Vagina (tissue), 2 donors: ENCODE measurements around the gene APOA4. TPM values are rescaled to one million over a fixed set of nuclear protein-coding genes. Genes with fewer than 3 reads are reported as not detected.

Experiments used
- DNase-seq, 2 donors: peaks; one replicate each; pipeline ENCODE4 v3.0.0-alpha.2; 2017; ENCODE audit errors: extremely low spot score in 2 of 2
- H3K27ac ChIP-seq: fragments of 200-600 bp; sonication (generic); one replicate; pipeline ENCODE4 v1.5.1; 2019
- H3K27me3 ChIP-seq: fragments of 200-600 bp; sonication (generic); one replicate; pipeline ENCODE4 v1.5.1; 2019
- H3K36me3 ChIP-seq, 2 donors: fragments of 200-600 bp; sonication (generic); one replicate each; pipeline ENCODE4 v1.5.1; 2017 to 2019
- H3K4me1 ChIP-seq: fragments of 200-600 bp; sonication (generic); one replicate; pipeline ENCODE4 v1.5.1; 2019
- H3K4me3 ChIP-seq, 2 donors: fragments of 200-600 bp; sonication (generic); 1 replicate in 1 of 2; 2 replicates in 1 of 2; pipeline ENCODE4 v1.5.1; 2016 to 2019
- H3K9me3 ChIP-seq: fragments of 200-600 bp; sonication (generic); one replicate; pipeline ENCODE4 v1.5.1; 2019
- POLR2A ChIP-seq, 2 donors: fragments of 450-650 bp; IDR thresholded peaks; one replicate each; pipeline ENCODE4 v1.6.1; 2017; ENCODE audit warnings: antibody characterized with exemption in 2 of 2, mild to moderate bottlenecking in 2 of 2, moderate library complexity in 2 of 2
- POLR2AphosphoS5 ChIP-seq, 2 donors: sonication (generic); formaldehyde crosslinking; IDR thresholded peaks; one replicate each; pipeline ENCODE4 v1.9.0; 2017; ENCODE audit warnings: antibody characterized with exemption in 2 of 2, mild to moderate bottlenecking in 2 of 2, low read depth in 1 of 2; ENCODE audit not compliant: insufficient read depth in 1 of 2
- intact Hi-C: fragments of 100-400 bp; cut with DNase I; formaldehyde crosslinking; loops from one replicate; pipeline ENCODE4 v1.15.1; 2023
- total RNA-seq: library from RNA; depleted of rRNA; stranded (reverse); fragments of >200 nt; gene quantifications from one replicate; pipeline ENCODE4 v1.2.3, GENCODE V29; 2016
- TF ChIP-seq, protein P1 (sequence below), 3 experiments: fragments of 450-650 bp in 2 of 3; fragments of 200-600 bp in 1 of 3; sonication (generic) in 1 of 3; IDR thresholded peaks; one replicate each; pipeline ENCODE4 v1.5.1; 2017 to 2019; ENCODE audit warnings: antibody characterized with exemption in 3 of 3, mild to moderate bottlenecking in 2 of 3, moderate library complexity in 2 of 3

The APOA4 gene
- total RNA-seq, 1 donor from 2014 or later = not detected

DNA sequence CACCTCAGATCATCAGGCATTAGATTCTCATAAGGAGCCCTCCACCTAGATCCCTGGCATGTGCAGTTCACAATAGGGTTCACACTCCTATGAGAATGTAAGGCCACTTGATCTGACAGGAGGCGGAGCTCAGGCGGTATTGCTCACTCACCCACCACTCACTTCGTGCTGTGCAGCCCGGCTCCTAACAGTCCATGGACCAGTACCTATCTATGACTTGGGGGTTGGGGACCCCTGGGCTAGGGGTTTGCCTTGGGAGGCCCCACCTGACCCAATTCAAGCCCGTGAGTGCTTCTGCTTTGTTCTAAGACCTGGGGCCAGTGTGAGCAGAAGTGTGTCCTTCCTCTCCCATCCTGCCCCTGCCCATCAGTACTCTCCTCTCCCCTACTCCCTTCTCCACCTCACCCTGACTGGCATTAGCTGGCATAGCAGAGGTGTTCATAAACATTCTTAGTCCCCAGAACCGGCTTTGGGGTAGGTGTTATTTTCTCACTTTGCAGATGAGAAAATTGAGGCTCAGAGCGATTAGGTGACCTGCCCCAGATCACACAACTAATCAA lies 8.8 kb upstream of the APOA4 start:
- no peak for DNase-seq
- Histone ChIP-seq H3K9me3 (no peaks in the 10 kb centered on the region), H3K27me3 (no peaks in the 10 kb centered on the region), H3K27ac (no peak overlapping the region), H3K36me3 (no peaks in the 10 kb centered on the region), H3K4me1 (peaks cover 11% of the 10 kb centered on the region), H3K4me3 (no peak overlapping the region)
- intact Hi-C loops = no loop called here
- no peak for TF ChIP-seq POLR2AphosphoS5 (IDR thresholded peaks at IDR 0.05; ENCODE audit: insufficient read depth in 1 of 2, low read depth in 1 of 2)
- TF ChIP-seq, protein P1, sequence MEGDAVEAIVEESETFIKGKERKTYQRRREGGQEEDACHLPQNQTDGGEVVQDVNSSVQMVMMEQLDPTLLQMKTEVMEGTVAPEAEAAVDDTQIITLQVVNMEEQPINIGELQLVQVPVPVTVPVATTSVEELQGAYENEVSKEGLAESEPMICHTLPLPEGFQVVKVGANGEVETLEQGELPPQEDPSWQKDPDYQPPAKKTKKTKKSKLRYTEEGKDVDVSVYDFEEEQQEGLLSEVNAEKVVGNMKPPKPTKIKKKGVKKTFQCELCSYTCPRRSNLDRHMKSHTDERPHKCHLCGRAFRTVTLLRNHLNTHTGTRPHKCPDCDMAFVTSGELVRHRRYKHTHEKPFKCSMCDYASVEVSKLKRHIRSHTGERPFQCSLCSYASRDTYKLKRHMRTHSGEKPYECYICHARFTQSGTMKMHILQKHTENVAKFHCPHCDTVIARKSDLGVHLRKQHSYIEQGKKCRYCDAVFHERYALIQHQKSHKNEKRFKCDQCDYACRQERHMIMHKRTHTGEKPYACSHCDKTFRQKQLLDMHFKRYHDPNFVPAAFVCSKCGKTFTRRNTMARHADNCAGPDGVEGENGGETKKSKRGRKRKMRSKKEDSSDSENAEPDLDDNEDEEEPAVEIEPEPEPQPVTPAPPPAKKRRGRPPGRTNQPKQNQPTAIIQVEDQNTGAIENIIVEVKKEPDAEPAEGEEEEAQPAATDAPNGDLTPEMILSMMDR (IDR thresholded peaks at IDR 0.05) = no peak
- no peak for TF ChIP-seq POLR2A (IDR thresholded peaks at IDR 0.05)

DNA sequence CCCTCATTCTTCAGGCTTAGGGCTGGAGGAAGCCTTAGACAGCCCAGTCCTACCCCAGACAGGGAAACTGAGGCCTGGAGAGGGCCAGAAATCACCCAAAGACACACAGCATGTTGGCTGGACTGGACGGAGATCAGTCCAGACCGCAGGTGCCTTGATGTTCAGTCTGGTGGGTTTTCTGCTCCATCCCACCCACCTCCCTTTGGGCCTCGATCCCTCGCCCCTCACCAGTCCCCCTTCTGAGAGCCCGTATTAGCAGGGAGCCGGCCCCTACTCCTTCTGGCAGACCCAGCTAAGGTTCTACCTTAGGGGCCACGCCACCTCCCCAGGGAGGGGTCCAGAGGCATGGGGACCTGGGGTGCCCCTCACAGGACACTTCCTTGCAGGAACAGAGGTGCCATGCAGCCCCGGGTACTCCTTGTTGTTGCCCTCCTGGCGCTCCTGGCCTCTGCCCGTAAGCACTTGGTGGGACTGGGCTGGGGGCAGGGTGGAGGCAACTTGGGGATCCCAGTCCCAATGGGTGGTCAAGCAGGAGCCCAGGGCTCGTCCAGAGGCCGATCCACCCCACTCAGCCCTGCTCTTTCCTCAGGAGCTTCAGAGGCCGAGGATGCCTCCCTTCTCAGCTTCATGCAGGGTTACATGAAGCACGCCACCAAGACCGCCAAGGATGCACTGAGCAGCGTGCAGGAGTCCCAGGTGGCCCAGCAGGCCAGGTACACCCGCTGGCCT lies 7.2 kb upstream of the APOA4 start:
- TF ChIP-seq POLR2AphosphoS5 (IDR thresholded peaks at IDR 0.05; ENCODE audit: insufficient read depth in 1 of 2, low read depth in 1 of 2) = no peak
- no peak for TF ChIP-seq POLR2A (IDR thresholded peaks at IDR 0.05)
- TF ChIP-seq, protein P1 (IDR thresholded peaks at IDR 0.05) = no peak
- no peaks in the 10 kb centered on the region for H3K36me3 ChIP-seq
- no peak overlapping the region for H3K4me3 ChIP-seq
- no peaks in the 10 kb centered on the region for H3K9me3 ChIP-seq
- no peak for DNase-seq
- H3K27me3 ChIP-seq = no peaks in the 10 kb centered on the region
- H3K4me1 ChIP-seq = peaks cover 6% of the 10 kb centered on the region
- intact Hi-C loops = no loop called here
- H3K27ac ChIP-seq = no peak overlapping the region

GRCh38 chr11:116829525-116830183 lies 6.5 kb upstream of the APOA4 start, which contains the start of gene APOC3:
TSS of gene APOC3 (plus strand) at chr11:116829907. CDS start at chr11:116830583, 676 bp downstream.
- intact Hi-C loops = no loop called here
- DNase-seq = no peak

DNA sequence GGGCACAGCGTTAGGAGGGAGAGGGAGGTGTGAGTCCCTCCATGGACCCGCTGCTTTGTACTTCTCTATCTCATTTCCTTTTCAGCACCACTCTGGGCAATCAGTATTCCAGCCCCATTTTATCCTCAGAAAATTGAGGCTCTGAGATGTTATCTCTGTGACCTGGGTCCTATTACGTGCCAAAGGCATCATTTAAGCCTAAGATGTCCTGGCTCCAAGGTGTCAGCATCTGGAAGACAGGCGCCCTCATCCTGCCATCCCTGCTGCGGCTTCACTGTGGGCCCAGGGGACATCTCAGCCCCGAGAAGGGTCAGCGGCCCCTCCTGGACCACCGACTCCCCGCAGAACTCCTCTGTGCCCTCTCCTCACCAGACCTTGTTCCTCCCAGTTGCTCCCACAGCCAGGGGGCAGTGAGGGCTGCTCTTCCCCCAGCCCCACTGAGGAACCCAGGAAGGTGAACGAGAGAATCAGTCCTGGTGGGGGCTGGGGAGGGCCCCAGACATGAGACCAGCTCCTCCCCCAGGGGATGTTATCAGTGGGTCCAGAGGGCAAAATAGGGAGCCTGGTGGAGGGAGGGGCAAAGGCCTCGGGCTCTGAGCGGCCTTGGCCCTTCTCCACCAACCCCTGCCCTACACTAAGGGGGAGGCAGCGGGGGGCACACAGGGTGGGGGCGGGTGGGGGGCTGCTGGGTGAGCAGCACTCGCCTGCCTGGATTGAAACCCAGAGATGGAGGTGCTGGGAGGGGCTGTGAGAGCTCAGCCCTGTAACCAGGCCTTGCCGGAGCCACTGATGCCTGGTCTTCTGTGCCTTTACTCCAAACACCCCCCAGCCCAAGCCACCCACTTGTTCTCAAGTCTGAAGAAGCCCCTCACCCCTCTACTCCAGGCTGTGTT lies 5.8 kb upstream of the APOA4 start:
- TF ChIP-seq POLR2A (IDR thresholded peaks at IDR 0.05) = no peak
- TF ChIP-seq, protein P1 (IDR thresholded peaks at IDR 0.05) = no peak
- TF ChIP-seq POLR2AphosphoS5 (IDR thresholded peaks at IDR 0.05; ENCODE audit: insufficient read depth in 1 of 2, low read depth in 1 of 2) = no peak

More at GRCh38 chr11:116829525-116830183, 6.5 kb upstream of the APOA4 start, which contains the start of gene APOC3:
- H3K36me3 ChIP-seq = no peaks in the 10 kb centered on the region
- H3K27me3 ChIP-seq = no peaks in the 10 kb centered on the region
- H3K27ac ChIP-seq = no peak within 1 kb of the TSS
- no peak within 1 kb of the TSS for H3K4me3 ChIP-seq
- H3K4me1 ChIP-seq = no peaks in the 10 kb centered on the region
- H3K9me3 ChIP-seq = no peaks in the 10 kb centered on the region
- TF ChIP-seq POLR2AphosphoS5 (IDR thresholded peaks at IDR 0.05; ENCODE audit: insufficient read depth in 1 of 2, low read depth in 1 of 2) (no peak), POLR2A (IDR thresholded peaks at IDR 0.05) (no peak)
- TF ChIP-seq, protein P1 (IDR thresholded peaks at IDR 0.05) = no peak

More for the DNA sequence above, 5.8 kb upstream of the APOA4 start:
- intact Hi-C loops = no loop called here
- H3K9me3 ChIP-seq = no peaks in the 10 kb centered on the region
- no peak overlapping the region for H3K27ac ChIP-seq
- H3K27me3 ChIP-seq = no peaks in the 10 kb centered on the region
- no peaks in the 10 kb centered on the region for H3K36me3 ChIP-seq
- DNase-seq = no peak
- no peaks in the 10 kb centered on the region for H3K4me1 ChIP-seq
- no peak overlapping the region for H3K4me3 ChIP-seq
